GM19023 (cell line): ENCODE results near the gene TMEM95.

Source experiments
- ATAC-seq: cut with Tn5 transposase; IDR thresholded peaks from one replicate; pipeline ENCODE4 v1.9.1; 2021; ENCODE audit warnings: mild to moderate bottlenecking, moderate library complexity; ENCODE audit not compliant: unreplicated experiment

The TMEM95 gene

DNA sequence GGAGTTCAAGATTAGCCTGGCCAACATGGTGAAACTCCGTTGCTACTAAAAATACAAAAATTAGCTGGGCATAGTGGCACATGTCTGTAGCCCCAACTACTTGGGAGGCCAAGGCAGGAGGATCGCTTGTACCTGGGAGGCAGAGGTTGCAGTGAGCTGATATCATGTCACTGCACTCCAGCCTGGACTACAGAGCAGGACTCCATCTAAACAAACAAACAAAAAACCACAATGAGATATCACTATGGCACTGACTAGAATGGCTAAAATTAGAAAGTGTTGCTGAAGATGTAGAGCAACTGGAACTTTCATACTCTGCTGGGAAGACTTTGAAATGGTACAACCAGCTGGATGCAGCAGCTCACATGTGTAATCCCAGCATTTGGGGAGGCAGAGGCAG lies 19.4 kb downstream of the TMEM95 start:
- ATAC-seq: no peak

- ATAC-seq: no peak
These were observed 24.2 kb downstream of the TMEM95 start for GRCh38 chr17:7379134-7379533.

- ATAC-seq: no peak
These were observed 25.4 kb downstream of the TMEM95 start for GRCh38 chr17:7380321-7380720.

DNA sequence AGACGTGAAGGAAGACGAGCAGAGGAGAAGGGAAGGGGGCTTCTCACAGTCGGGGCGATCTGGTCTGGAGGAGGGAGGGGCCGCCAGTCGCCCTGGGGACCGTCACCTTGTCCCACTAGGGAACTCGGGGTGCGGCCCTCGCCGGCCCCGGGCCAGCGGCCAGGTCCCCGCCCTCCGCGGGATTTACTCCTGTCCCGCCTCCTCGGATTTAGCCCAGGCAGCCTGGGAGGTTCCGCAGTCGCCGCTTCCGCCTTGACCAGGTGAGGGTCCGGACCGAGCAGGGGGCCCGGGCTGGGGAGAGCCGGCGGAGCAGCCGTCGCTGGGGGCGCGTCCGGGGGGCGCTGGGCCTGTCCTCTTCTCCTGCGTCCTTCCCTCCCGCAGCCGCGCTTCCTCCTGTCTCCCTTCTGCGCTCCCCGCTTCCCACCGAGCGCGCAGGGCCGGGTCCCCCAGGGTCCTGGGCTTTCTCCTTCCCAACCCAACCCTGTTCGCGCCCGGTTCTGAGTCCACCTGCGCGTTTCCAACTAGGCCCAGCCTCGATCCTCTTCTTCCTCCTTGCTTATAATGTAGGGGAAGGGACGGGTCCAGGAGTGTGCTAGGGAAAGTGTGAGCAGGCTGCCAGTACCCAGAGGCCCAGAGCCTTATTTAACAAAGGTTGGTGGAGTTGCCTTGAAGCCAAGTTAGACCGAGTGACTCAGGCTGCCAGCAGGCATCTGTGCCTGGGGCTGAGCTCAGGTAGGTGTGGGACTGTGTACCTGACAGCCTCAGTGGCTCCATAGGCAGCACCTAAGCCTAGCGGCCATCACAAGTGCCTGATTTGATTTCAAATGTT lies 26.1 kb downstream of the TMEM95 start, which contains the start of gene TNK1:
Gene TNK1 (plus strand): TSS at position 235 of the 829 bp plus-strand sequence. CDS start 1,838 bp downstream, outside the sequence.
- no peak for ATAC-seq

- no peak for ATAC-seq
These were observed 27.9 kb downstream of the TMEM95 start for GRCh38 chr17:7382901-7383300.

DNA sequence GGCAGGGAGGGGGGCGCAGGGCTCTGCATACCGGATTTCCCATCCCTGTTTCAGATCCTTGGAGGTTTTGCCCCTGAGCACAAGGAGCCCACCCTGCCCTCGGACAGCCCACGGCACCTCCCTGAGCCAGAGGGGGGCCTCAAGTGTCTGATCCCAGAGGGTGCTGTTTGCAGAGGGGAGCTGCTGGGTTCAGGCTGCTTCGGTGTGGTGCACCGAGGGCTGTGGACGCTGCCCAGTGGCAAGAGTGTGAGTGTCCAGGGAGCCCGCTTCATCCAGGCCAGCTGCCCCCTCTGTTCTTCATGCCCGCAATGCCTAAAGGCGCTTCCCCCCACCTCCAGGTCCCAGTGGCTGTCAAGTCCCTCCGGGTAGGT lies 28.4 kb downstream of the TMEM95 start:
- no peak for ATAC-seq

GRCh38 chr17:7383742-7384488 lies 29.0 kb downstream of the TMEM95 start:
- ATAC-seq: peak; percentile 70

DNA sequence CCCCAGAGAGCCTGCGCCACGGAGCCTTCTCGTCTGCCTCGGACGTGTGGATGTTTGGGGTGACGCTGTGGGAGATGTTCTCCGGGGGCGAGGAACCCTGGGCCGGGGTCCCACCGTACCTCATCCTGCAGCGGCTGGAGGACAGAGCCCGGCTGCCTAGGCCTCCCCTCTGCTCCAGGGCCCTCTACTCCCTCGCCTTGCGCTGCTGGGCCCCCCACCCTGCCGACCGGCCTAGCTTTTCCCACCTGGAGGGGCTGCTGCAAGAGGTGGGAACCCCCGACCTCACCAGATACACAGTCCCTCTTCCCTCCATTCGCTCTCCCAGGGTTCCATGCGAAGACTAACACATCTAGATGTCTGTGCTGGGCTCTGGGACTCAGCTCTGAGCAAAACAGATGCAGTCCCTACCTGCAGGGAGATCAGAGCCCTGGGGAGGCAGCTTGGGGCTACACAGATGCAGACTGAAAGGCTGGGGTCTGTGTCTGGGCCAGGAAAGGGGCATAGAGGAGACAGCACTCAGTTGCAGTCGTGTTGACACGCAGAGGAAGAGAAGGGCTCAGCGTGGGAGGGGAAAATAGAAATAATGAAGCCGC lies 29.6 kb downstream of the TMEM95 start:
- no peak for ATAC-seq

DNA sequence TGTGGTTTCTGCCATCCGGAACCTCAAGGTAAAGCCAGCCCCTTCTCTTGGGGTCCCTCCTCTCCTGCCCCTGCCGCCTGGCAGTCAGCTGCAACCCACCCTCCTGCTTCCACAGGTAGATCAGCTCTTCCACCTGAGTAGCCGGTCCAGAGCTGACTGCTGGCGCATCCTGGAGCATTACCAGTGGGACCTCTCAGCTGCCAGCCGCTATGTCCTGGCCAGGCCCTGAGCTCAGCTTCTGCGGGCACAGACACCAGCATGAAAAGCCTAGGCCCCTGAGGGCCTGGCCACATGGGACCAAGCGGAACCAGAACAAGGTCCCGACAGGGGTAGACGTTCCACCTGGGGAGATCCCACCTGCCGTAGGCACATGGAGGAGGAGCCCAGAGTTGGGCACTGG lies 33.9 kb downstream of the TMEM95 start:
- no peak for ATAC-seq

GRCh38 chr17:7389924-7390910 lies 35.3 kb downstream of the TMEM95 start:
- ATAC-seq: no peak

DNA sequence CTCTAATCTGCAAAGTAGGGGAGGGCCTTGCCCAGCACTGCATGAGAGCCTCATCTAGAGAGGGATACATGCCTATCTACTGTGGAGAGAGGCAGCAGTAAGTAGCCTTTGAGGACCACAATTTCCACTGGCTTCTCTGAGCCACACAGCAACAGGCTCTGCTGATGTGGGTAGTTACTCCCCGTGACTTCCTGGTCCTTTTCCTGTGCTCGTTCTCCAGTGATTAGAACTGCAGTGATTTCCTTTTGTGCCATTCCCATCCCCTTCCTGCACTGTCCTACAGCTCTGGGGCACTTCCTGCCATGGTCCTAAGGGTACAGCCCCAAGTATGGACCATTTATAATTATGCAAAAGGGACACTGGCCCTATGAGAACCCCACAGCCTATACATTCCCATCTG lies 36.4 kb downstream of the TMEM95 start:
- no peak for ATAC-seq

- no peak for ATAC-seq
These were observed 38.0 kb downstream of the TMEM95 start for GRCh38 chr17:7392696-7393612.

DNA sequence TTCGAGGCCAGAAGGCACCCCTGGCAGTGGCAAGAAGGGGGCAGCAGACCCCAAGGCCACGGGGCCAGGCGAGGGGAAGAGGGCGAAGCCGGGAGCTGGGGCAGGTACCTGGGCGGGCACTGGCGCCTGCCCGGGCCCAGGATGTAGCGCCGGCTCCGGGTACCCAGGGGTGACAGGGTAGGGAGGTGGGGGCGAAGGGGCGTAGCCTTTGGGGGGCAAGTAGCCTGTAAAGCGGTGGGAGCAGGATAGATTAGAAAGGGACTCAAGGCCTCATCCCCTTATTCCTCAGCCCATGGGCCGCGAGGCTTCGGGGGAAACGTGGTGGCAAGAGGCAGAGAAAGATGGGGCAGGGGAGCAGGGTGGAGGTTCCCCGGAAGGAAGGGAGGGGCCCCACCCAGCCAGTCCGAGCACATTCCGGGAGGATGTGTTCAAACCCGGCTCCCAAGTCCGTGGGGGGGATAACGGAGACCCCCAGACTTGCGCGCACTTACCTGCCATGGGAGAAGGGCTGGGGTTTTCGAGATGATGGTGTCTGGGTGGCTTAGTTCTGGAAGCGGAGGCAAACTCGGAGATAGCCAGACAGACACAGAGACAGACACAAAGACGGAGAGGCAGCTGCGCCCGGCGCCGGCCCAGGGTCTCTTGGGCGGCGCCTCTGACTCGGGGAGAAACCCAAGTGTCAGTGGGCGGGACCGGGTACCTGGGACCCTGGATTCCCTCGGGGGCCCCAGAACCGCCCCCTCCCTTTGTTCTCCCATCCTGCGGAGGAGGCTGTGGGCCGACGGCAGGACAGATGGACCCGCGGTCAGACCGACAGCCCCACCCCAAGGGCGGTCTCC lies 38.9 kb downstream of the TMEM95 start:
- ATAC-seq: peak; percentile 40

GRCh38 chr17:7394452-7395191 lies 39.7 kb downstream of the TMEM95 start, which contains the start of gene PLSCR3:
Gene PLSCR3 (minus strand): TSS chr17:7394525. CDS start chr17:7394110, 415 bp downstream.
- peak; percentile 86 for ATAC-seq

DNA sequence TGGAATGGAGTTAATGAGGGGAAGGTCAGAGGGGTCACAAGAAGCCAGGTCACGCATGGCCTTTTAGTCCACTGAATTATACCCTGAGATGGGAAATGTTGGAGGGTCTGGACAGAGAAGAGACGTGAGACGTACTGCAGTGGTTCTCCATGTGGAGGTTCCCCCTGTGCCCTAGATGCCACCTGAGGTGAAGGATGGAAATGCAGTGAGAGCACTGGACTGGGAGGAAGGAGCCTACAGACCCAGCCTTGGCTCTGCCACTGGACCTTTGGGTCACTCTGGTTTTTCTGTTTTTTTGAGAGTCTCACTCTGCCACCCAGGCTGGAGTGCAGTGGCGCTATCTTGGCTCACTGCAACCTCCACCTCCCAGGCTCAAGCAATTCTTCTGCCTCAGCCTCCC lies 41.2 kb downstream of the TMEM95 start:
- no peak for ATAC-seq

- ATAC-seq: no peak
These were observed 43.7 kb downstream of the TMEM95 start for GRCh38 chr17:7398612-7399011.

- ATAC-seq: no peak
These were observed 48.2 kb downstream of the TMEM95 start for GRCh38 chr17:7403043-7403726.

DNA sequence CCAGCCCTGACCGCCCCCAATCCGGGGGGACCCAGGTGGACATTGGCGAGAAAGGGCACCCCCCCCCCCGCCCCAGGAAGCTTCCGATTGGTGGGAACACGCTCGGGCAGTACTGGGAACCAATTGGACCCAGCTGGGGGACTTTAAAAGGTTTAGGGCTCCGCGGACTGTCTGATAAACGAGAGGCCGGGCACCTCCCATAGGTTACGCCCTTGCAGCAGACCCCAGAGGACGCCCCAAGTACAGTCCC lies 48.7 kb downstream of the TMEM95 start:
- no peak for ATAC-seq
